Nucleus accumbens (tissue), 56 donors: ENCODE results near the gene THEMIS.
A peak's percentile ranks its signal among the peaks of the same experiment; 100 is the strongest.
"Not testable (repeated sequence)": the region's sequence is repeated elsewhere in the genome, so short reads cannot be mapped to it uniquely, and the experiment has no call there.

Experiments
- DNase-seq, 56 donors: peaks; one replicate each; lab custom pipeline; 2025; lab: John Stamatoyannopoulos, UW

THEMIS gene

GRCh38 chr6:127900935-127901334 is at the start of gene THEMIS:
TSS of gene THEMIS (minus strand) at chr6:127901058. CDS start at chr6:127900932, 126 bp downstream.
- no peak for DNase-seq

GRCh38 chr6:127949251-127949650 is 48.4 kb upstream of the THEMIS start:
- no peak for DNase-seq

- no peak for DNase-seq
Observed at GRCh38 chr6:127946388-127946787, 45.5 kb upstream of the THEMIS start.

GRCh38 chr6:127945434-127946097 is 44.7 kb upstream of the THEMIS start:
- DNase-seq, result no peak

GRCh38 chr6:127941228-127941627 is 40.4 kb upstream of the THEMIS start:
- DNase-seq, result no peak

GRCh38 chr6:127939442-127940066 is 38.7 kb upstream of the THEMIS start:
- DNase-seq, result no peak

- no peak for DNase-seq
Observed at GRCh38 chr6:127938701-127939100, 37.8 kb upstream of the THEMIS start.

- DNase-seq, result no peak
Observed at GRCh38 chr6:127937747-127938146, 36.9 kb upstream of the THEMIS start.

- DNase-seq, result no peak
Observed at GRCh38 chr6:127937102-127937501, 36.2 kb upstream of the THEMIS start.

GRCh38 chr6:127934956-127935355 is 34.1 kb upstream of the THEMIS start:
- DNase-seq, result no peak

- DNase-seq, result no peak
Observed at GRCh38 chr6:127933852-127934840, 33.3 kb upstream of the THEMIS start.

- DNase-seq, result no peak
Observed at GRCh38 chr6:127933137-127933536, 32.3 kb upstream of the THEMIS start.

GRCh38 chr6:127932708-127933107 is 31.9 kb upstream of the THEMIS start:
- DNase-seq, result no peak

- not testable (repeated sequence) for DNase-seq
Observed at GRCh38 chr6:127926441-127926840, 25.6 kb upstream of the THEMIS start.

- DNase-seq, result no peak
Observed at GRCh38 chr6:127924440-127924839, 23.6 kb upstream of the THEMIS start.

- DNase-seq, result no peak
Observed at GRCh38 chr6:127924031-127924430, 23.2 kb upstream of the THEMIS start.

GRCh38 chr6:127923135-127923534 is 22.3 kb upstream of the THEMIS start:
- DNase-seq, result no peak

GRCh38 chr6:127921982-127922381 is 21.1 kb upstream of the THEMIS start:
- no peak for DNase-seq

GRCh38 chr6:127920804-127921203 is 19.9 kb upstream of the THEMIS start:
- peak in 2 of 56 donors; percentile 3 to 4 for DNase-seq

- DNase-seq, result no peak
Observed at GRCh38 chr6:127918506-127919427, 17.9 kb upstream of the THEMIS start.
